ENCODE measurements around the gene NT5E.

DNA sequence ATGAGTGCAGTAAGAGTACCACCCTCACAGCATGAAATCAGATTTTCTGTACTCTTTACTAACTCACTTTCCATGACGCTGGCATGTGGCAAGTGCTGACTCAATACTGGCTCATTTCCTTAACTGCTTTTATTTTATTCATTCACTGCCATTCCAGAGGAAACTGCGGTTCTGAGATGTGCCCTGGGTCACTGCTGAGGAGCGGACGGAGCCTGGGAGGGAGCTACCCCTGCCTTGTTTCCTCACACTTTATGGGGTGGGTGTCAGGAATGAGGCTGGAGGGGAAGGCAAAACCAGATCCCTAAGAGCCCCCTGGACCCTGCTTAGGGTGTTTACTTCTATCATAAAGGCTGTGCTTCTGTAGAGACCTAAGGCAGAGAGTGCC, 14.4 kb downstream of the NT5E start:
- TF ChIP-seq, protein P1, sequence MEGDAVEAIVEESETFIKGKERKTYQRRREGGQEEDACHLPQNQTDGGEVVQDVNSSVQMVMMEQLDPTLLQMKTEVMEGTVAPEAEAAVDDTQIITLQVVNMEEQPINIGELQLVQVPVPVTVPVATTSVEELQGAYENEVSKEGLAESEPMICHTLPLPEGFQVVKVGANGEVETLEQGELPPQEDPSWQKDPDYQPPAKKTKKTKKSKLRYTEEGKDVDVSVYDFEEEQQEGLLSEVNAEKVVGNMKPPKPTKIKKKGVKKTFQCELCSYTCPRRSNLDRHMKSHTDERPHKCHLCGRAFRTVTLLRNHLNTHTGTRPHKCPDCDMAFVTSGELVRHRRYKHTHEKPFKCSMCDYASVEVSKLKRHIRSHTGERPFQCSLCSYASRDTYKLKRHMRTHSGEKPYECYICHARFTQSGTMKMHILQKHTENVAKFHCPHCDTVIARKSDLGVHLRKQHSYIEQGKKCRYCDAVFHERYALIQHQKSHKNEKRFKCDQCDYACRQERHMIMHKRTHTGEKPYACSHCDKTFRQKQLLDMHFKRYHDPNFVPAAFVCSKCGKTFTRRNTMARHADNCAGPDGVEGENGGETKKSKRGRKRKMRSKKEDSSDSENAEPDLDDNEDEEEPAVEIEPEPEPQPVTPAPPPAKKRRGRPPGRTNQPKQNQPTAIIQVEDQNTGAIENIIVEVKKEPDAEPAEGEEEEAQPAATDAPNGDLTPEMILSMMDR (IDR thresholded peaks at IDR 0.05) = no peak
- TF ChIP-seq POLR2A (IDR thresholded peaks at IDR 0.05) = peak in 1 of 2 donors; percentile 4
